HepG2 (cell line): ENCODE measurements around the gene KRT14.

Experiments
- EP300 ChIP-seq, 3 experiments: sonication (generic) in 1 of 3; formaldehyde crosslinking in 1 of 3; IDR thresholded peaks; 2 replicates each; pipeline versions ENCODE4 v1.5.1 to v1.6.1; 2011 to 2020; ENCODE audit warnings: low read depth in 2 of 3, low read length in 2 of 3, borderline replicate concordance in 1 of 3, improper control_type of control experiment in 1 of 3, mild to moderate bottlenecking in 1 of 3, missing genetic modification reagents in 1 of 3, moderate library complexity in 1 of 3
- TF ChIP-seq, protein P1 (sequence below): sonication (generic); formaldehyde crosslinking; IDR thresholded peaks from 2 replicates; pipeline ENCODE4 v1.5.0; 2020; ENCODE audit warnings: mild to moderate bottlenecking, missing genetic modification reagents, moderate library complexity

DNA sequence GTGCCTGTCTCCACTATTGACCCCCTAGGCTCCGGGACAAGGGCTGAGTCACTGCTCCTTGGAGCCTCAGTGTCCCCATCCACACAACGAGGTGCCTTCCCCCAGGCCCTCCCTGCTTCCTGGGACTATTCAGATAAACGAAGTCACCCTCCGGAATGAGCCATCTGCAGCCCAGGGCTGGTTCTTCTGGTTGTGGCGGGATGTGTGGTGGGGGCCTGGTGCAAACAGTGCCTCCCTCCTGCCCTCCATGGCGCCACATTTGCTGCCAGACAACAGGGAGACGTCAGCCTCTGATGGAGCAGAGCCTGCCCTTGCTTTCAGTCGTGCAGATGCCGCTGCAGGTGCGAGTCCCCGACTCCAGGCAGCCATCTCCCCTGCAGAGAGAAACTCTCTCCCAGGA lies 31.0 kb upstream of the KRT14 start:
- no peak for TF ChIP-seq EP300 (IDR thresholded peaks at IDR 0.05; ENCODE audit: low read depth in 2 of 2, low read length in 2 of 2)
- no peak for TF ChIP-seq EP300 (CRISPR knock-in tag; IDR thresholded peaks at IDR 0.05; ENCODE audit: borderline replicate concordance)
- TF ChIP-seq, protein P1, sequence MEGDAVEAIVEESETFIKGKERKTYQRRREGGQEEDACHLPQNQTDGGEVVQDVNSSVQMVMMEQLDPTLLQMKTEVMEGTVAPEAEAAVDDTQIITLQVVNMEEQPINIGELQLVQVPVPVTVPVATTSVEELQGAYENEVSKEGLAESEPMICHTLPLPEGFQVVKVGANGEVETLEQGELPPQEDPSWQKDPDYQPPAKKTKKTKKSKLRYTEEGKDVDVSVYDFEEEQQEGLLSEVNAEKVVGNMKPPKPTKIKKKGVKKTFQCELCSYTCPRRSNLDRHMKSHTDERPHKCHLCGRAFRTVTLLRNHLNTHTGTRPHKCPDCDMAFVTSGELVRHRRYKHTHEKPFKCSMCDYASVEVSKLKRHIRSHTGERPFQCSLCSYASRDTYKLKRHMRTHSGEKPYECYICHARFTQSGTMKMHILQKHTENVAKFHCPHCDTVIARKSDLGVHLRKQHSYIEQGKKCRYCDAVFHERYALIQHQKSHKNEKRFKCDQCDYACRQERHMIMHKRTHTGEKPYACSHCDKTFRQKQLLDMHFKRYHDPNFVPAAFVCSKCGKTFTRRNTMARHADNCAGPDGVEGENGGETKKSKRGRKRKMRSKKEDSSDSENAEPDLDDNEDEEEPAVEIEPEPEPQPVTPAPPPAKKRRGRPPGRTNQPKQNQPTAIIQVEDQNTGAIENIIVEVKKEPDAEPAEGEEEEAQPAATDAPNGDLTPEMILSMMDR (CRISPR knock-in tag): no peak
